HG03097 (cell line): ENCODE results near the gene ID1.

Experiments used
- ATAC-seq: cut with Tn5 transposase; IDR thresholded peaks from one replicate; pipeline ENCODE4 v1.9.1; 2021; ENCODE audit not compliant: unreplicated experiment, low FRiP score

The ID1 gene, protein sequence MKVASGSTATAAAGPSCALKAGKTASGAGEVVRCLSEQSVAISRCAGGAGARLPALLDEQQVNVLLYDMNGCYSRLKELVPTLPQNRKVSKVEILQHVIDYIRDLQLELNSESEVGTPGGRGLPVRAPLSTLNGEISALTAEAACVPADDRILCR

DNA sequence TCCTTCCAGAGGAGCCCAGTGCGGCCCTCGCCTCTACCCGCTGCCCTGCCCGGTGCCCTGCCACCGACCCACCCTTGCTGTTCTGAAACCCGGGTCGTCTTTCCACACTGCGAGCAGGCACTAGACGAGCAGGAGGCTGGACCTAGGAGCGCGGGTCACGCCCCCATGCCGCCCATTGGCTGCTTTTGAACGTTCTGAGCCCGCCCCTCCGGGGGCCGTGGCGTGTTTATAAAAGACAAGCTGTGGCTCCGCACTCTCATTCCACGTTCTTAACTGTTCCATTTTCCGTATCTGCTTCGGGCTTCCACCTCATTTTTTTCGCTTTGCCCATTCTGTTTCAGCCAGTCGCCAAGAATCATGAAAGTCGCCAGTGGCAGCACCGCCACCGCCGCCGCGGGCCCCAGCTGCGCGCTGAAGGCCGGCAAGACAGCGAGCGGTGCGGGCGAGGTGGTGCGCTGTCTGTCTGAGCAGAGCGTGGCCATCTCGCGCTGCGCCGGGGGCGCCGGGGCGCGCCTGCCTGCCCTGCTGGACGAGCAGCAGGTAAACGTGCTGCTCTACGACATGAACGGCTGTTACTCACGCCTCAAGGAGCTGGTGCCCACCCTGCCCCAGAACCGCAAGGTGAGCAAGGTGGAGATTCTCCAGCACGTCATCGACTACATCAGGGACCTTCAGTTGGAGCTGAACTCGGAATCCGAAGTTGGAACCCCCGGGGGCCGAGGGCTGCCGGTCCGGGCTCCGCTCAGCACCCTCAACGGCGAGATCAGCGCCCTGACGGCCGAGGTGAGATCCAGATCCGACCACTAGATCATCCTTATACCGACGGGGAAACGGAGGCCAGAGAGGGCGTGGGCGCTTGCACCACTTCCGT, at the start of gene ID1:
ID1 (plus strand) TSS at position 259 of the 871 bp plus-strand sequence; CDS start at position 358, 99 bp downstream.
- ATAC-seq, result peak; percentile 88

DNA sequence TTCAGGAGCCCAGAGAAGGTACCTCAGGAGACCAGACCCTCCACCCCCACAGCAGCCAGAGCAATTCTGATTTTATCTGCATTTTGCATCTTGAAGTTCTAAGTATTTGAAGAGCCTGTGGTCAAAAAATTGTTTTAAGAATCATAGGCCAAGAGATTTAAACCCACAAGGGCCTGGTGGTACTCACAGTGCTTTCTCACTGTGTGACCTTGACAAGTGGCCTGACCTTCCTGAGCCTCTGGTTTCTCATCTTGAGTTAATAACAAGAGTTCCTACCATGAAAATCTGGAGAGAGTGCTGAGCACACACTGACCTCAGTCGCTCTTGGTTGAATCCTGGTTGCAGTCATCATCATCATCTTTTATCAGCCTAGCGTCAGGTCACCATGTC, 45.4 kb upstream of the ID1 start:
- no peak for ATAC-seq

DNA sequence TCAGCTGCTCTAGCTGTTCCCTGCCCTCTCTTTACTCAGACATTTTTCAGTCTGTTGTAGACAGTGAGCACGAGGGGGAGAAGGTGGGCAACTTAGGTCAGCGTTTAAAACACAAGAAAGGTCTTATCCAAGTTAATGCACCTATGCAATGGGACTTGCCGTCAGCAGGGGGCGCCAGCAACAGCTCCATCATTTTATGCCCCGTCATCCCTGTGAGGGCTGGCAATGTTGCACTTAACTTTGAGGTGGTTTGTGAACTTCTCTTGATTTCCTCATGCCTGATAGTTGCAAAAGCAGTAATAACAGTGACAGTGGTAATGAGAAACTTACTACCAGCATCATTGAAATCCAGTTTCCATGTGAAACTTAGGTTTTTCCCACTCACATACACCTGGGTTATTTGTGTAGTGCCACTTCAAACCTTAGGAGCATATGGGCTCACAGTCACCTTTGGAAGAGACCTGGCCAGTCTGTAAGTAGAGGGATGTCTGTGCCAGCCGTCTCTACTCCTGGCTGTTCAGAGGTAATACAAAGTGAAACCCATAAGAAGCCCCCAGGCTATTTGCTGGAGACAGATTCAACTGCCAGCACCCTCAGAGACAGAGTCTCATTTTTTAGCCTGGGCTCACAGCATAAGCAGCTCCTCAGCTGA, 44.9 kb upstream of the ID1 start:
- no peak for ATAC-seq

DNA sequence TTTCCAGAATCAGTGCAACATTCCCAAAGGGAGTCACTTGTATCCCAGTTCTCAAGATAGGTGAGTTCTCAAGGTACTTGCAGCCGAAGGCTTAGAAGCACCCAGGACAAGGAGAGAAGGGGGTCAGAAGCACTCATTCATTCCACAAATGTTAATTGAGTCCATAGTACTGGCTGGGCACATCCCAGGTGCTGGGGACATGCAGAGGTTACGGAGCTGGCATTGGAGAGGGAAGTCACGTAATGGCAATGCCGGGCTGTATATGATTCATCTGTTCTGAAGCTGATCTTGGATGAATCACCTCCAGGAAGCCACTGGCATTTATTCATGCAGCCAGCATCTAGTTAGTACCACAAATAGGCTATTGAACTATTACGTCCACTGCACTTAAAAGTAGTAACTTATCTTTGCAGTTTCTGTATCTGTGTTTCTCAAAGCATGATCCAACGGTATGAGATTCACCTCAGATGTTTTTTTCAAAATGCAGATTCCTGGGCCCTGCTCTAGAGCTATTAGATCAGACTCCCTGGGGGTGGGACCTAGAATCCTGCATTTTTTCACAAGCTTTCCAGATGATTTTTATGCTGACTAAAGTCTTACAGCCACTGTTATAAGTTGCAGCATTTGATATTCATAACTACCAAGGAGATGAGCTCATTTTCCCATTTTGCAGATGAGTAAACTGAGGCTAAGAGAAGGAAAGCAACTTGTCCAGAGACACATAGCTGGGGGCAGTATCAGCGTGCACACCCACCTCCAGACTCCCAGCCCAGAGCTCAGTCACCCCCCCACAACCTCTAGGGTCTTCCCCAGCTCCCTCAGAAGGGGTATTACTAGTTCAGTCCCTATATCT, 44.1 kb upstream of the ID1 start:
- no peak for ATAC-seq

DNA sequence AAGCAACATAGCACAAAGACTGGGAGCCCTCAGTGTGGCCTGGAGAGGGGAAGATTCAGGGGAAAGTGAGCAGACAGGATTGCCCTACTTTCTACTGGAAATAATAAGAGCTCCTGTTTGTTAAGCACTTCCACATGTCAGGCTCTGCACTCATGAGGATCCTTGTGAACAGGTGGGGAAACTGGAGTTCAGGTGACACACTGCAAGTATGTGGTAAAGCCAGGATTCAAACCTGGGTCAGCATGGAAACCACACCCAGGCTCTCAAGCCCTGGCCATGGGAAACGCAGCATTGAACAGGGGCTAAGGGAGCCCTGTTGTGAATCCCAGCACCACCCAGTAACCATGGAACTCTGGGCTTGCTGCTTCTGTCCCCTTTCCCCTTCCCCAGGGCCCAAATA, 42.8 kb upstream of the ID1 start:
- no peak for ATAC-seq

DNA sequence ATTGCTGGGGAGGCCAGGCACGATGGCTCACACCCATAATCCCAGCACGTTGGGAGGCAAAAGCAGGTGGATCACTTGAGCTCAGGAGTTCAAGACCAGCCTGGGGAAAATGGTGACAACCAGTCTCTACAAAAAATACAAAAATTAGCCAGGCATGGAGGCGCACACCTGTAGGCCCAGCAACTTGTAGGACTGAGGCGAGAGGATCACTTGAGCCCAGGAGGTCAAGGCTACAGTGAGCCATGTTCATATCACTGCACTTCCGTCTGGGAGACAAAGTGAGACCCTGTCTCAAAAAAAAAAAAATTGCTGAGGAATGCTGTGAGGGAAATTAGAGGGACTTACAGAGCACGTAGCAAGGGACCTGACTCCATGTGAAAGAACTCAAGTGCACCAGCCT, 40.8 kb upstream of the ID1 start:
- ATAC-seq, result no peak

DNA sequence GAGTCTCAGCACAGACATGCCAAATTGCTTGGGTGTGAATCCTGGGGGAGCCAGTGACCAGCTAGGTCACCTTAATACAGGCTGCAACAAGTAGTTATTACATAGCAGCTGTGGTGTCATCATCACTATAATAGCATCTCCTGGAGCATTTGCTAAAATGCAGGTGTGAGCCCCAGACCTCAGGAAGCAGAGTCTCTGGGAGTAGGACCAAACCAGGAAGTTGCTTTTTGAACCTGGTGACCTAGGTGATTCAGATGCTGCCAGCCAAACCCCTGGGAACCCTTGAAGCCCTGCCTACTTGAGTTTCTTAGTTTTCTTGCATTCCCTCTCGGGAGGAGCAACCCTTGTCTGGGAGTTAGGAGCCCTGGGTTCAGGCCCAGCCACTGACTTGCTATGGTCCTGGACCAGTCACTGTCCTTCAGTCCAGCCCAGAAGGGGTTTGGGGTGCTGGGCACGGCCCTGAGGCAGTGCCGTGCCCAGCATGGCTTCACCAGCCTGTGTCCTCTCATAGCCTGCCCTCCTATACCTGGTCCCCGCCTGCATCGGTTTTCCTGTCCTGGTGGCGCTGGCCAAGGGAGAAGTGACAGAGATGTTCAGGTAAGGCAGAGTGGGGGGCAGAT, 39.3 kb upstream of the ID1 start:
- no peak for ATAC-seq

DNA sequence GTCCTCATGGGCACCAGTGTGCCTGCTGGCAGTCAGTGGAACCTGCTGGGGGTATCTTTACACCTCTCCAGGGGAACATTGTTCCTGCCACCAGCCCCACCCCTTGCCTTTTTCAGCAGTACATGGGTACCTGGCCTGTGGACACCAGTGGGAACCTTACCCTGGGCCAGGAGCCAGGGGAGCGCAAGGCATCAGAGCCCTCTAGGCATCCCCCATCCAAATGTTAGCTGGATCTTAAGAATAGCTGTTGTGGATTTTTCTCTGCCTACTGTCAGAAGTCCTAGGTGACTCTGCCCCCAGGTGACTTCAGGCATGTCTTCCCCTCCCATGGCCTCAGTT, 38.8 kb upstream of the ID1 start:
- no peak for ATAC-seq

DNA sequence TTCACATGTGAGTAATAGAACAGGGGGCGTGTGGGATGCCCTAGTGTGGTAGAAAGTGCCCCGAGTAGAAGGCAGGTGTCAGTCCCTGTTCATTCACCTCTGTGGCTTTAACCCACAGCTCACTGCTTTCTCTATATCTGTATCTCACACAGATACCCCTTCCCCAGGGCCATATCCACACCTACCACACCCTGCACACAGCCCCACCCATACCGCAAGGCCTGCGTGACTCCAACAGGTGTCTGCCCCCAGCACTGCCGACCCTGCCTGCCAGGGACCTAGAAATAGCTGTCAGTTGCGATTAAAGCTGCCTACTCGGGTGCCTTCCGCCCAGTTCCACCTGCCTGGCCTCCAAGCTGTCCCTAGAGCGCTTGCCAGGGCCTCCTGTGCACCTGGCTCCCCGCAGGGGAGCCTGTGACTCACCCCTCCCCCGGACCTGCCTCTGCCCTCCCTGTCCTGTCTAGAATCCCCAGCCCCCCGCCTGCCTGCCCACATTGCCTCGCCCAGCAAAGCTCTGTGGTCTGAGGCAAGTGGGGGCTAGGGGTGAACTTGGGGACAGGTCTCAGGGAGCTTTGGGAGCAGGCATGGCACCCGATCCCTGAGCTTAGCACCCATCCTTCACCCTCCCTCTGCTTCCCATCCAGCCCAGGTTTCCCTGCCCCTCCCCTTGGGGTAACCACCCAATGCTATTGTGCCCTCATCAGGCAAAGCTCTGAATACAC, 38.3 kb upstream of the ID1 start:
- ATAC-seq, result no peak

DNA sequence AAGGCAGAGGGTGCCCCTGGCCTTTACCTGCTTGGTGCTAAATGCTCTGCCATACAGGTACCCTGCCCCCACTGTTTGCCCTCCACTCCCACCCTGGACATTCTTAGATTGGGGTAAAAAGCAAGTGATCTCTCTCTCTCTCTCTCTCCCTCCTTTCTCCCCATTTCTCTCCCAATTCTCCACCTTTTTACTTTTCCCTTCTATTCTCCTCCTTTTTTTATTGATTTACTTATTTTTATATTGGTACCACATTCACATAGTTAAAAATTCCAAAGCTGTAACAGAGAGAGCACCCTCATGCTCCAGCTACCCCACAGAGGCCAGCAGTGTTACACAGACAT, 37.7 kb upstream of the ID1 start:
- no peak for ATAC-seq

DNA sequence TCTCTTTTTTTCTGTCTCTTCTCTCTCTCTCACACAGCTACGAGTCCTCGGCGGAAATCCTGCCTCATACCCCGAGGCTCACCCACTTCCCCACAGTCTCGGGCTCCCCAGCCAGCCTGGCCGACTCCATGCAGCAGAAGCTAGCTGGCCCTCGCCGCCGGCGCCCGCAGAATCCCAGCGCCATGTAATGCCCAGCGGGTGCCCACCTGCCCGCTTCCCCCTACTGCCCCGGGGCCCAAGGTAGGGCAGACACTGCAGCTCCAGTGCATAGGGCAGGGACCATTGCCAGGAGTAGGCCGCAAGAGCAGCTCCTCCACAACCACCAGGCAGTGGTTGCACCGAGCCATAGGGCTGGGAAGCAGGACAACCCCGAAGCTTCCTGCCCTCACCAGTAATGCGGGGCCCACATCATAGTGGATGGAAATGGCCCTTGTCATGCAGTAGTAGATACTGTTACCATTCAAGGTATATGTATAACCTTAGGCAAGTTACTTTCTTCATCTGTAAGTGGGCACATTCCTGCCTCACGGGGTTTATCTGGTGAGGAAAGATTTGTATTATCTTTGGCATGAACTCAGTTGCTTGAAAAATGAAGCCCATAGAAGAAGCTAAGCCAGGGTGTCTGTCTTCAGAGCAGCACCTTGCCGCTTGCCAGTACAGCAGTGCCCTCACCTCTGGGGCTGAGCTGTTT, 36.9 kb upstream of the ID1 start:
- no peak for ATAC-seq

DNA sequence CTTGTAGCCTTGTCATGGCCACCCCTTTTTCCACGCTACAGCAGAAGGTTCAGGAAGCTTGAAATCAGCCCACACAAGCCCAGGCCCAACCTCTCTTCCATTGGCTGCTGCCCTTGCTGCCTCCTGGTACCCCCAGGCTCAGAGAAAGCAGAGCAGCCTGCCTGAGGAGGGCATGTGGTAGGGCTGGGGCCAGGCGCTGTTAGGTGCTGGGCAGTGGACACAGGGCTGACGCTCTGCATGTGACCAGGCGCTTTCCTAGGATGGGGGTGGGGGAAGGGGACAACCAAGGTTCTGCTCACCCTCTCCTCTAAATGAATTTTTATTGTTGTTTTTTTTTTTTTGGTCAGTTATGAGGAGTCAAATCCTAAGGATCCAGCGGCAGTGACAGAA, 36.3 kb upstream of the ID1 start:
- ATAC-seq, result no peak

DNA sequence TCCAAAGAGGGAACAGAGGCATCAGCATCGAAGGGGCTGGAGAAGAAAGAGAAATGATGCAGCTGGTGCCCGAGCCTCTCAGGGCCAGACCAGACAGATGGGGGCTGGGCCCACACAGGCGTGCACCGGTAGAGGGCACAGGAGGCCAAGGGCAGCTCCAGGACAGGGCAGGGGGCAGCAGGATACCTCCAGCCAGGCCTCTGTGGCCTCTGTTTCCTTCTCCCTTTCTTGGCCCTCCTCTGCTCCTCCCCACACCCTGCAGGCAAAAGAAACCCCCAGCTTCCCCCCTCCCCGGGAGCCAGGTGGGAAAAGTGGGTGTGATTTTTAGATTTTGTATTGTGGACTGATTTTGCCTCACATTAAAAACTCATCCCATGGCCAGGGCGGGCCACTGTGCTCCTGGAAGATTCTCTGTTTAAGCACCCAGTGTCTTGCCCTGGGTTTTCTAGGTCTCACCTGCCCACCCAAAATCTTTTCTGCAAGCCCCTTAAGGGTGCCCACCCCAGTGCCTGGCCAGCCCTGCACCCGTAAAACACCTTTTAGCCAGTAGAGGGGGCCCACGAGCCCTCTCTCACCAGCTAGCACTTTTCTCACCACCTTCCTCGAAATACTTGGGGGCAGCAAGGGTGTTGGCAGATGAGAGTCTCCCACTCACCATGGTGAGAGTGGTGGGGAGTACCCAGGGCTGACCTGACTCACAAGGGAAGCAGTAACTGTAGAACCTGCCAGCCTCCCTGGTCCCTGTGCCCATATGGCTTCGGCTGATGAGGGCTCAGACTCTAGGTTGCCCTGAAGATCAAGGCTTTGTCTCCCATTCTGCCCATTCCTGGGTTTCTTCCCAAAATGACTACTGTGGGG, 35.7 kb upstream of the ID1 start:
- no peak for ATAC-seq

DNA sequence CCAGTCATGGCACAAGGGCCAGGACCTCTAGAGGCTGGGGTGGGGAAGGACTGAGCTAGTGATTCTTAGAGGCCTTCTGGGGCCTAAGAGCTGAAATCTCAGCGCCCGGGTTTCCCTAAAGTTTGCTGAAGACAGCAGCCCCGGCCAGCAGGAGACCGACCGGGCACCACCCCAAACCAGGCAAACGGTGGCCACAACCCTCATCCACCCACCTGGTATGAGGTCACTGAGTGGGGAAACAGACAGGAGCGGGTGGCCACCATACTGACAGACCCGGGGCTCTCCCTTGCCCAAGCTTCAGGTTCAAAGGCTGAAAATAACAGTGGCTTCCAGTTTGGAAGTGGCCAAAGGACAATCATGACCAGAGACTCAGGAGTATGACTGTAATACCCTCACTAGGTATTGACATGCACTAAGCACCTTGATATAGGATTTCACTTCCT, 35.0 kb upstream of the ID1 start:
- ATAC-seq, result no peak

DNA sequence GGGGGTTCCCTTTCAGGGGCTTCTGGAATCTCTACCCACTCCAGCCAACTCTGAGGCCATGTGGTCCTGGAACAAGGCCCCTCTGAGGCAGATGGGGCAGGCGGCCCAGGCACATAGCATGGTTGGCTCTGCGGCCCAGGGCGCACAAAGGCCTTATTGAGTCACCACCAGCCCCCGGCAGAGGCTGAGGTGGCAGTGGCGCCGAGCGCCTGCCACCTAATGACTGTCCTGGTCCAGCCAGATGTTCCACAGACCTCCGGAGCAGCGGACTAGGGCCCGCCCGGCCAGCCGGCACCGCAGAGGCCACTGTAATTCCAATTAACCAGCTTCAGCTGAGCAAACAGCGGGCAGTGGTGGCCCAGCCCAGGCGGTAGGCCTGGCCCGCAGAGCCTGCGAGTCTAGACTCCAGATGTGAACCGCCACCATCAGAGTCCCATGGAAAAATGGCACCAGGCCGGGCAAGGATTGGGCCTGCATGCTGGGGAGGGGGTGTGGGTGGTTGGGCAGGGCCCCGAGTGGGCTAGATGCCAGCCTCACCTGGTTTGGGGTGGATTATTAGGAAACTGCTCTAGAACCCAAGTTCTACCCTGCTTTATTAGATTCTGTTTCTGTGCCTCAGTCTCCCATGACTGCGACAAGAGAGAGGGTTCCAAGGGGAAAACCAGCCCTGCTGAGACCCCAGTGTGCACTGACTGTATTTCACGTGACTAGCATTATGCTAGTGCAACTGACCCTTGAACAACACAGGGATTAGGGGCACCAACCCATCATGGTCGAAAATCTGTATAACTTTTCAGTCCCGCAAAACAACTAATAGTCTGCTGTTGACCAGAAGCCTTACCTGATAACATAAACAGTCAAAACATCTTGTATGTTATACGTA, 34.1 kb upstream of the ID1 start:
- ATAC-seq, result no peak

DNA sequence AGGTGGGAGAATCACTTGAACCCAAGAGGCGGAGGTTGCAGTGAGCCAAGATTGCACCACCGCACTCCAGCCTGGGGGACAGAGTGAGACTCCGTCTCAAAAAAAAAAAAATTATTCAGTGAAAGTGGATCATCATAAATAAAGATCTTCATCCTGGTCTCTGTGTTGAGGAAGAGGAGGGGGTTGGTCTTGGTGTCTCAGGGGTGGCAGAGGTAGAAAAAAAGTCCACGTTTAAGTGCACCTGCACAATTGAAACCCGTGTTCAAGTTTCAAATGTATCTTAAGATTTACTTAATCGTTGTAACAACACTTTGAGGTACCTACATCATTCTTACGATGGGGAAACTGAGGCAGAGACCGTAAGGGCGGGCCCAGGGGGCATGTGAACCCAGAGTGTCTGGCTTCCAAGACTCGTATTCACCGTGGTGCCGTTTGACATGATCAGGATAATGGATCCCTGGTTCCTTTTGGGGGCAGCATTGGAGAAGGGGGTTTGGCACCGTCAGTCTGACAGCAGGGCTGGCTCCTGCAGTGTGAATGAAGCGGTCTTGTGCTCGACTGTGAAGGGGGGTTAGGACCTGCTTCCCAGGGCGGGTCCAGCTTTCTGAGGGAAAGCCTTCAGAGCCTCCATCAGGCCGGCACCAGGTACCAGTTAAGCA, 32.9 kb upstream of the ID1 start:
- ATAC-seq, result no peak
